ENCODE data around the gene SUV39H2. TPM values are rescaled to one million over a fixed set of nuclear protein-coding genes. Genes with fewer than 3 reads are reported as not detected.
"Not testable (repeated sequence)": the region's sequence is repeated elsewhere in the genome, so short reads cannot be mapped to it uniquely, and the experiment has no call there.

SUV39H2 gene
- total RNA-seq, 2 donors from 2014 or later, result 3.1 to 4.6 TPM

- H3K36me3 ChIP-seq (replicated peaks in 1 of 2; ENCODE audit: insufficient read depth in 1 of 2, low read depth in 2 of 2), result peaks cover 0 to 12% of the 10 kb centered on the region in 2 donors
- H3K27me3 ChIP-seq, result no peaks in the 10 kb centered on the region
- WGBS, 2 donors, result 92 to 97% methylated on average over 2 of the region's 2 CpGs
- no peak overlapping the region for H3K27ac ChIP-seq
- DNase-seq, result no peak
- intact Hi-C loops (cut with DNase I), result no loop called here
- ATAC-seq, result no peak
- no peaks in the 10 kb centered on the region for H3K9me3 ChIP-seq
- TF ChIP-seq POLR2A (IDR thresholded peaks at IDR 0.05), result no peak
- TF ChIP-seq CTCF (IDR thresholded peaks at IDR 0.05), result no peak
- no peak overlapping the region for H3K4me3 ChIP-seq
- no peaks in the 10 kb centered on the region for H3K4me1 ChIP-seq
Measured at GRCh38 chr10:14905890-14906289, 27.2 kb downstream of the SUV39H2 start.

- DNase-seq (no peak), ATAC-seq (no peak)
- TF ChIP-seq POLR2A (IDR thresholded peaks at IDR 0.05) (no peak), CTCF (IDR thresholded peaks at IDR 0.05) (no peak)
- peaks cover 0 to 12% of the 10 kb centered on the region in 2 donors for H3K36me3 ChIP-seq (replicated peaks in 1 of 2; ENCODE audit: insufficient read depth in 1 of 2, low read depth in 2 of 2)
- H3K9me3 ChIP-seq, result no peaks in the 10 kb centered on the region
- H3K4me1 ChIP-seq, result no peaks in the 10 kb centered on the region
- intact Hi-C loops (cut with DNase I), result no loop called here
- H3K27me3 ChIP-seq, result no peaks in the 10 kb centered on the region
- no peak overlapping the region for H3K27ac ChIP-seq
- H3K4me3 ChIP-seq, result no peak overlapping the region
- WGBS, 2 donors, result 91 to 95% methylated on average over 2 of the region's 2 CpGs
Measured at GRCh38 chr10:14906765-14907164, 28.1 kb downstream of the SUV39H2 start.

- H3K27me3 ChIP-seq; H3K4me1 ChIP-seq; H3K9me3 ChIP-seq; intact Hi-C loops (cut with DNase I); DNase-seq; H3K27ac ChIP-seq; ATAC-seq; H3K4me3 ChIP-seq: not testable (repeated sequence)
- WGBS, 2 donors, result 96 to 99% methylated on average over 4 of the region's 4 CpGs
- H3K36me3 ChIP-seq (replicated peaks in 1 of 2; ENCODE audit: insufficient read depth in 1 of 2, low read depth in 2 of 2), result peaks cover 0 to 10% of the 10 kb centered on the region in 2 donors
Measured at GRCh38 chr10:14907591-14907990, 28.9 kb downstream of the SUV39H2 start.

GRCh38 chr10:14909101-14909500 lies 30.4 kb downstream of the SUV39H2 start:
- intact Hi-C loops (cut with DNase I), result no loop called here
- Histone ChIP-seq H3K4me1 (no peaks in the 10 kb centered on the region), H3K4me3 (no peak overlapping the region), H3K36me3 (replicated peaks in 1 of 2; ENCODE audit: insufficient read depth in 1 of 2, low read depth in 2 of 2) (peaks cover 0 to 10% of the 10 kb centered on the region in 2 donors), H3K27me3 (no peaks in the 10 kb centered on the region), H3K27ac (no peak overlapping the region), H3K9me3 (no peaks in the 10 kb centered on the region)
- ATAC-seq (no peak), DNase-seq (no peak)
- 91 to 94% methylated on average over 2 of the region's 2 CpGs for WGBS, 2 donors
- TF ChIP-seq POLR2A (IDR thresholded peaks at IDR 0.05), result no peak
- TF ChIP-seq CTCF (IDR thresholded peaks at IDR 0.05), result no peak

- no peak for ATAC-seq
- Histone ChIP-seq H3K36me3 (replicated peaks in 1 of 2; ENCODE audit: insufficient read depth in 1 of 2, low read depth in 2 of 2) (peaks cover 0 to 10% of the 10 kb centered on the region in 2 donors), H3K4me1 (no peaks in the 10 kb centered on the region), H3K27ac (no peak overlapping the region), H3K4me3 (no peak overlapping the region), H3K9me3 (no peaks in the 10 kb centered on the region), H3K27me3 (no peaks in the 10 kb centered on the region)
- no peak for TF ChIP-seq POLR2A (IDR thresholded peaks at IDR 0.05)
- TF ChIP-seq CTCF (IDR thresholded peaks at IDR 0.05), result no peak
- DNase-seq, result no peak
- 94 to 97% methylated on average over 4 of the region's 4 CpGs for WGBS, 2 donors
- intact Hi-C loops (cut with DNase I), result no loop called here
Measured at GRCh38 chr10:14910953-14911352, 32.3 kb downstream of the SUV39H2 start.

Measured in body of pancreas (tissue), 4 donors.